Breast epithelium (tissue), 3 donors: Measurements from ENCODE around the gene SRRM3.
"Not testable (repeated sequence)": the region's sequence is repeated elsewhere in the genome, so short reads cannot be mapped to it uniquely, and the experiment has no call there.

Source experiments
- POLR2A ChIP-seq: fragments of 450-650 bp; IDR thresholded peaks from one replicate; pipeline ENCODE4 v1.6.1; 2016; ENCODE audit warnings: antibody characterized with exemption, mild to moderate bottlenecking, moderate library complexity
- POLR2AphosphoS5 ChIP-seq, 3 donors: sonication (generic); formaldehyde crosslinking; IDR thresholded peaks; one replicate each; pipeline ENCODE4 v1.6.1; 2017; ENCODE audit warnings: antibody characterized with exemption in 3 of 3
- TF ChIP-seq, protein P1 (sequence below), 3 donors: fragments of 450-650 bp; IDR thresholded peaks; one replicate each; pipeline ENCODE4 v1.5.1; 2016 to 2017; ENCODE audit warnings: antibody characterized with exemption in 3 of 3, mild to moderate bottlenecking in 3 of 3, moderate library complexity in 3 of 3

DNA sequence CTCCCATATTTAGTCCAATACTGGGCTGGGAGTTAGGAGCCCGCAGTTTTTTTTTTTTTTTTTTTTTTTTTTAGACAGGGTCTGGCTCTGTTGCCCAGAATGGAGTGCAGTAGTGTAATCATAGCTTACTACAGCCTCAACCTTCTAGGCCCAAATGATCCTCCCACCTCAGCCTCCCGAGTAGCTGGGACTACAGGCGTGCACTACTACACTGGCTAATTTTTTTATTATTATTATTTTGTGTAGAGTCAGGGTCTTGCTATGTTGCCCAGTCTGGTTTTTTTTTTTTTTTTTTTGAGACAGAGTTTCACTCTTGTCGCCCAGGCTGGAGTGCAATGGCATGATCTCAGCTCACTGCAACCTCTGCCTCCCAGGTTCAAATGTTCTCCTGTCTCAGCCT, 13.7 kb downstream of the SRRM3 start:
- TF ChIP-seq, protein P1, sequence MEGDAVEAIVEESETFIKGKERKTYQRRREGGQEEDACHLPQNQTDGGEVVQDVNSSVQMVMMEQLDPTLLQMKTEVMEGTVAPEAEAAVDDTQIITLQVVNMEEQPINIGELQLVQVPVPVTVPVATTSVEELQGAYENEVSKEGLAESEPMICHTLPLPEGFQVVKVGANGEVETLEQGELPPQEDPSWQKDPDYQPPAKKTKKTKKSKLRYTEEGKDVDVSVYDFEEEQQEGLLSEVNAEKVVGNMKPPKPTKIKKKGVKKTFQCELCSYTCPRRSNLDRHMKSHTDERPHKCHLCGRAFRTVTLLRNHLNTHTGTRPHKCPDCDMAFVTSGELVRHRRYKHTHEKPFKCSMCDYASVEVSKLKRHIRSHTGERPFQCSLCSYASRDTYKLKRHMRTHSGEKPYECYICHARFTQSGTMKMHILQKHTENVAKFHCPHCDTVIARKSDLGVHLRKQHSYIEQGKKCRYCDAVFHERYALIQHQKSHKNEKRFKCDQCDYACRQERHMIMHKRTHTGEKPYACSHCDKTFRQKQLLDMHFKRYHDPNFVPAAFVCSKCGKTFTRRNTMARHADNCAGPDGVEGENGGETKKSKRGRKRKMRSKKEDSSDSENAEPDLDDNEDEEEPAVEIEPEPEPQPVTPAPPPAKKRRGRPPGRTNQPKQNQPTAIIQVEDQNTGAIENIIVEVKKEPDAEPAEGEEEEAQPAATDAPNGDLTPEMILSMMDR (IDR thresholded peaks at IDR 0.05) = not testable (repeated sequence)
- TF ChIP-seq POLR2AphosphoS5 (IDR thresholded peaks at IDR 0.05); POLR2A: not testable (repeated sequence)
